Measurements from ENCODE around the gene BICRA. TPM values are rescaled to one million over a fixed set of nuclear protein-coding genes. Genes with fewer than 3 reads are reported as not detected.

BICRA gene
- polyA plus RNA-seq, 1 of the 3 experiments (the other 2 are of a cell fraction): 1.4 TPM

DNA sequence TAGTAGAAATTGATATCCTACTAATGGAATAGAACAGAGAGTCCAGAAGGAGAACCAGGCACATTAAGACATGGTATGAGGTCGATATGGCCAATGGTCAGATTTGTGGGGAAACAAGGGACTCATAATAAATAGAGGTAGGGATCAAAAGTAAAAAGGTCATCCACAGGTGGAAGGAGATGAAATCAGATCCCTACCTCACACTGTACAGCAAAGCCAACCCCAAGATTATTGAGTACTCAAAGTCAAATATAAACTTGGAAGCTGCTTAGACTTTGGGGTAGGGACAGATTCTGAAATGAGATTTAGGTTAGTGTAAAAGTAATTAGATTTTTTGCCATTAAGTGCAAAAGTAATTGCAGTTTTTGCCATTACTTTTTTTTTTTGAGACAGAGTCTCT lies 40.7 kb downstream of the BICRA start:
- POLR2A ChIA-PET: interaction anchor here (0.6 kb wide), 1 partner anchor 64 kb away, joined by 5 read pairs; the partner anchor contains the start of gene EHD2
- H3K9me2 ChIP-seq: no peaks in the 10 kb centered on the region
- no peak for DNase-seq
- CTCF ChIA-PET: interaction anchor here (1.0 kb wide), 1 partner anchor 49 kb away, joined by 3 read pairs; no protein-coding TSS in a partner anchor
- TF ChIP-seq MXI1 (IDR thresholded peaks at IDR 0.05; ENCODE audit: low read depth, low read length): no peak
- no peak for TF ChIP-seq EZH2phosphoT487 (IDR thresholded peaks at IDR 0.05; ENCODE audit: borderline replicate concordance, low read depth)
- TF ChIP-seq FOSL2 (IDR thresholded peaks at IDR 0.05; ENCODE audit: borderline replicate concordance, low read depth): no peak
- no peak for TF ChIP-seq USF2 (IDR thresholded peaks at IDR 0.05; ENCODE audit: borderline replicate concordance, low read depth, low read length)
- no peak for TF ChIP-seq SMC3 (IDR thresholded peaks at IDR 0.05; ENCODE audit: low read depth, low read length)
- no peak for TF ChIP-seq USF1 (IDR thresholded peaks at IDR 0.05; ENCODE audit: borderline replicate concordance, low read depth)
- no peak for TF ChIP-seq RAD21 (IDR thresholded peaks at IDR 0.05; ENCODE audit: low read length)
- TF ChIP-seq RFX5 (IDR thresholded peaks at IDR 0.05; ENCODE audit: low read length): no peak
- no peak for TF ChIP-seq TCF12 (IDR thresholded peaks at IDR 0.05)
- peaks cover 81% of the 10 kb centered on the region for H4K20me1 ChIP-seq (ENCODE audit: insufficient read depth)
- H3K27me3 ChIP-seq (ENCODE audit: insufficient read depth): no peaks in the 10 kb centered on the region
- H3K4me3 ChIP-seq (ENCODE audit: low read depth in 2 of 2, low read length in 1 of 2): no peak overlapping the region
- H3K79me2 ChIP-seq (ENCODE audit: insufficient read depth): peaks cover 94% of the 10 kb centered on the region
- H3K4me1 ChIP-seq (ENCODE audit: control insufficient read depth in 1 of 2, insufficient read depth in 2 of 2, low read depth in 1 of 2, low read length in 1 of 2): peaks cover 0 to 5% of the 10 kb centered on the region in 2 experiments; a peak in 1 of 4 replicates
- peaks cover 0 to 7% of the 10 kb centered on the region in 2 experiments for H3K36me3 ChIP-seq (replicated peaks in 1 of 2; ENCODE audit: control insufficient read depth in 1 of 2, insufficient read depth in 2 of 2, low read length in 1 of 2)
- H3K9ac ChIP-seq: no peak overlapping the region
- no peaks in the 10 kb centered on the region for H3K9me3 ChIP-seq
- H3F3A ChIP-seq (replicated peaks; ENCODE audit: insufficient read depth): peaks cover 4% of the 10 kb centered on the region
- WGBS (ENCODE audit: low lambda C conversion rate): 95% methylated on average over 1 of the region's 1 CpG
- H3K4me2 ChIP-seq: no peak overlapping the region
- H2AFZ ChIP-seq (ENCODE audit: low read depth): no peak overlapping the region
- no peak overlapping the region for H3K27ac ChIP-seq (ENCODE audit: low read depth in 2 of 2, low read length in 1 of 2)

GRCh38 chr19:47650700-47651099 lies 41.8 kb downstream of the BICRA start:
- CTCF ChIA-PET: interaction anchor here (1.0 kb wide), 1 partner anchor 48 kb away, joined by 3 read pairs; no protein-coding TSS in a partner anchor
- no peaks in the 10 kb centered on the region for H3K9me2 ChIP-seq
- no peak overlapping the region for H2AFZ ChIP-seq (ENCODE audit: low read depth)
- no peaks in the 10 kb centered on the region for H3K27me3 ChIP-seq (ENCODE audit: insufficient read depth)
- TF ChIP-seq YY1 (IDR thresholded peaks at IDR 0.05; ENCODE audit: low read depth) (no peak), SIN3A (IDR thresholded peaks at IDR 0.05; ENCODE audit: borderline replicate concordance, low read depth, low read length) (no peak), MEF2A (IDR thresholded peaks at IDR 0.05; ENCODE audit: borderline replicate concordance, low read depth) (no peak), PBX3 (IDR thresholded peaks at IDR 0.05) (no peak), NRF1 (IDR thresholded peaks at IDR 0.05; ENCODE audit: low read depth, low read length) (no peak), TAF1 (IDR thresholded peaks at IDR 0.05; ENCODE audit: borderline replicate concordance, low read depth, low read length) (no peak), RFX5 (IDR thresholded peaks at IDR 0.05; ENCODE audit: low read length) (no peak), EZH2phosphoT487 (IDR thresholded peaks at IDR 0.05; ENCODE audit: borderline replicate concordance, low read depth) (no peak), CHD2 (IDR thresholded peaks at IDR 0.05; ENCODE audit: low read length, partially characterized antibody) (no peak), GABPA (IDR thresholded peaks at IDR 0.05; ENCODE audit: low read depth) (no peak), RCOR1 (IDR thresholded peaks at IDR 0.05; ENCODE audit: low read length) (no peak), JUND (IDR thresholded peaks at IDR 0.05) (no peak), RXRA (IDR thresholded peaks at IDR 0.05; ENCODE audit: borderline replicate concordance, low read depth) (no peak), POLR2AphosphoS5 (IDR thresholded peaks at IDR 0.05; ENCODE audit: low read depth, low read length) (no peak), EP300 (IDR thresholded peaks at IDR 0.05; ENCODE audit: borderline replicate concordance in 1 of 2, low read depth in 1 of 2, low read length in 1 of 2) (no peak), RAD21 (IDR thresholded peaks at IDR 0.05; ENCODE audit: low read length) (no peak), CTCF (IDR thresholded peaks at IDR 0.05) (no peak)
- peaks cover 93% of the 10 kb centered on the region for H3K79me2 ChIP-seq (ENCODE audit: insufficient read depth)
- POLR2A ChIA-PET: no interaction called here
- WGBS (ENCODE audit: low lambda C conversion rate): 92% methylated on average over 7 of the region's 7 CpGs
- H3K36me3 ChIP-seq (replicated peaks in 1 of 2; ENCODE audit: control insufficient read depth in 1 of 2, insufficient read depth in 2 of 2, low read length in 1 of 2): peaks cover 0 to 7% of the 10 kb centered on the region in 2 experiments
- H3K4me1 ChIP-seq (ENCODE audit: control insufficient read depth in 1 of 2, insufficient read depth in 2 of 2, low read depth in 1 of 2, low read length in 1 of 2): peaks cover 0 to 3% of the 10 kb centered on the region in 2 experiments; a peak in 1 of 4 replicates
- no peak overlapping the region for H3K9ac ChIP-seq
- H3K9me3 ChIP-seq: no peaks in the 10 kb centered on the region
- H3F3A ChIP-seq (replicated peaks; ENCODE audit: insufficient read depth): no peaks in the 10 kb centered on the region
- H4K20me1 ChIP-seq (ENCODE audit: insufficient read depth): peaks cover 79% of the 10 kb centered on the region
- DNase-seq: no peak
- H3K27ac ChIP-seq (ENCODE audit: low read depth in 2 of 2, low read length in 1 of 2): no peak overlapping the region
- no peak overlapping the region for H3K4me2 ChIP-seq
- no peak overlapping the region for H3K4me3 ChIP-seq (ENCODE audit: low read depth in 2 of 2, low read length in 1 of 2)

Data from SK-N-SH (cell line).